ENCODE results near the gene STOML1. TPM values are rescaled to one million over a fixed set of nuclear protein-coding genes. Genes with fewer than 3 reads are reported as not detected.

Gene STOML1
- total and polyA plus RNA-seq, 10 of the 15 experiments (the other 5 are each of a cell fraction or from before 2014, with no cell fraction given) = 0.14 to 13.6 (median 8.3) TPM

GRCh38 chr15:73945130-73945508 is 47.0 kb downstream of the STOML1 start:
- H3K27me3 ChIP-seq (replicated peaks in 1 of 2; ENCODE audit: control insufficient read depth in 2 of 2, insufficient read depth in 2 of 2, low read length in 1 of 2) = peaks cover 0 to 1% of the 10 kb centered on the region in 2 experiments; a peak in 3 of 4 replicates
- no peak overlapping the region for H3K4me3 ChIP-seq
- intact Hi-C loops (cut with micrococcal nuclease; ENCODE audit: unreplicated experiment) (no loop called here), in situ Hi-C loops (cut with MboI) (no loop called here)
- ChIA-PET CTCF (no interaction called here), RAD21 (ENCODE audit: unreplicated experiment) (no interaction called here), POLR2A (no interaction called here), SMC1A (ENCODE audit: uncharacterized antibody, unreplicated experiment) (no interaction called here)
- H2AFZ ChIP-seq (ENCODE audit: control insufficient read depth, low read depth, low read length) = no peak overlapping the region
- ATAC-seq (no peak), FAIRE-seq (no peak), DNase-seq (ENCODE audit: low read depth, low spot score) (no peak)
- TF ChIP-seq NR2F1 (conservative IDR thresholded peaks at IDR 0.05) = no peak
- no peak for TF ChIP-seq BCLAF1 (IDR thresholded peaks at IDR 0.05)
- TF ChIP-seq CUX1 (IDR thresholded peaks at IDR 0.05; ENCODE audit: insufficient replicate concordance, low read depth, low read length) = no peak
- no peak for TF ChIP-seq IRF3 (IDR thresholded peaks at IDR 0.05)
- no peak for TF ChIP-seq BCL11A (IDR thresholded peaks at IDR 0.05; ENCODE audit: low read depth, low read length)
- no peak for TF ChIP-seq BACH1 (IDR thresholded peaks at IDR 0.05; ENCODE audit: borderline replicate concordance)
- TF ChIP-seq CHD1 (IDR thresholded peaks at IDR 0.05; ENCODE audit: low read depth, low read length) = no peak
- no peak for TF ChIP-seq RAD21 (IDR thresholded peaks at IDR 0.05; ENCODE audit: insufficient read depth, low read depth, low read length)
- no peak for TF ChIP-seq ZNF592 (IDR thresholded peaks at IDR 0.05)
- no peak for TF ChIP-seq ZSCAN29 (IDR thresholded peaks at IDR 0.05)
- no peak for TF ChIP-seq NR2C2 (IDR thresholded peaks at IDR 0.05; ENCODE audit: borderline replicate concordance, control insufficient read depth, insufficient read length, low read depth)
- TF ChIP-seq SUPT20H (IDR thresholded peaks at IDR 0.05; ENCODE audit: borderline replicate concordance, control insufficient read depth, low read depth, low read length) = no peak
- no peak overlapping the region for H3K9ac ChIP-seq (ENCODE audit: control insufficient read depth, insufficient read depth, low read length)
- no peaks in the 10 kb centered on the region for H3K4me1 ChIP-seq (ENCODE audit: control insufficient read depth, insufficient read depth, low read length)
- H3K36me3 ChIP-seq (ENCODE audit: control insufficient read depth in 2 of 2, insufficient read depth in 2 of 2, low read length in 1 of 2) = no peaks in the 10 kb centered on the region
- H4K20me1 ChIP-seq (ENCODE audit: control insufficient read depth, insufficient read depth) = no peaks in the 10 kb centered on the region
- WGBS (ENCODE audit: insufficient coverage, insufficient replicate concordance, low lambda C conversion rate, missing lambda C conversion rate) = 27% methylated on average over 4 of the region's 4 CpGs
- no peak overlapping the region for H3K4me2 ChIP-seq (ENCODE audit: control insufficient read depth, insufficient read depth)
- H3K79me2 ChIP-seq (ENCODE audit: control insufficient read depth, insufficient read depth, low read length) = no peaks in the 10 kb centered on the region
- H3K27ac ChIP-seq (ENCODE audit: control insufficient read depth, insufficient read depth) = no peak overlapping the region
- no TSS peak for BruUV-seq (replicated peaks)
- no peaks in the 10 kb centered on the region for H3K9me3 ChIP-seq (replicated peaks; ENCODE audit: control insufficient read depth, insufficient read depth, low read length)
